Measurements from ENCODE around the gene NXN. TPM values are rescaled to one million over a fixed set of nuclear protein-coding genes. Genes with fewer than 3 reads are reported as not detected.
"Not testable (repeated sequence)": the region's sequence is repeated elsewhere in the genome, so short reads cannot be mapped to it uniquely, and the experiment has no call there.

NXN gene
- total RNA-seq, 2 donors from 2014 or later: 15.6 to 17.5 TPM

GRCh38 chr17:788551-788950 lies 191.0 kb downstream of the NXN start:
- Histone ChIP-seq H3K4me3 (no peak overlapping the region), H3K27ac (no peak overlapping the region), H3K27me3 (no peaks in the 10 kb centered on the region), H3K36me3 (peaks cover 37% of the 10 kb centered on the region), H3K4me1 (peaks cover 0 to 14% of the 10 kb centered on the region in 2 donors), H3K9me3 (no peaks in the 10 kb centered on the region)
- DNase-seq (ENCODE audit: low spot score): no peak
- TF ChIP-seq CTCF (IDR thresholded peaks at IDR 0.05): no peak

GRCh38 chr17:787641-788221 lies 191.8 kb downstream of the NXN start:
- Histone ChIP-seq H3K27me3 (no peaks in the 10 kb centered on the region), H3K4me1 (peaks cover 0 to 22% of the 10 kb centered on the region in 2 donors), H3K27ac (no peak overlapping the region), H3K36me3 (peaks cover 36% of the 10 kb centered on the region), H3K4me3 (no peak overlapping the region), H3K9me3 (no peaks in the 10 kb centered on the region)
- no peak for TF ChIP-seq CTCF (IDR thresholded peaks at IDR 0.05)
- DNase-seq (ENCODE audit: low spot score): no peak

- not testable (repeated sequence) for H3K27ac ChIP-seq; H3K27me3 ChIP-seq; H3K9me3 ChIP-seq; H3K4me3 ChIP-seq; DNase-seq (ENCODE audit: low spot score)
- peaks cover 0 to 33% of the 10 kb centered on the region in 2 donors for H3K4me1 ChIP-seq
- H3K36me3 ChIP-seq: peaks cover 24% of the 10 kb centered on the region
These were observed 193.7 kb downstream of the NXN start for GRCh38 chr17:785901-786300.

- DNase-seq (ENCODE audit: low spot score): no peak
- H3K4me3 ChIP-seq: no peak overlapping the region
- peaks cover 18% of the 10 kb centered on the region for H3K36me3 ChIP-seq
- no peaks in the 10 kb centered on the region for H3K9me3 ChIP-seq
- H3K27ac ChIP-seq: no peak overlapping the region
- no peaks in the 10 kb centered on the region for H3K27me3 ChIP-seq
- peaks cover 0 to 29% of the 10 kb centered on the region in 2 donors for H3K4me1 ChIP-seq
- no peak for TF ChIP-seq CTCF (IDR thresholded peaks at IDR 0.05)
These were observed 195.4 kb downstream of the NXN start for GRCh38 chr17:784143-784542.

GRCh38 chr17:781805-782731 lies 197.5 kb downstream of the NXN start, which contains the start of the genes GLOD4 and MRM3:
GLOD4 (minus strand) TSS chr17:782280; CDS start chr17:782255, 25 bp downstream.
MRM3 (plus strand) TSS chr17:782353; CDS start chr17:782379, 26 bp downstream.
- H3K4me3 ChIP-seq: peak within 1 kb of the TSS; percentile 83 to 88
- peaks cover 22% of the 10 kb centered on the region for H3K36me3 ChIP-seq
- H3K27ac ChIP-seq: peak within 1 kb of the TSS; percentile 81 to 87
- no peaks in the 10 kb centered on the region for H3K27me3 ChIP-seq
- peaks cover 0 to 29% of the 10 kb centered on the region in 2 donors for H3K4me1 ChIP-seq
- H3K9me3 ChIP-seq: no peaks in the 10 kb centered on the region
- DNase-seq (ENCODE audit: low spot score): peak; percentile 95
- peak in 1 of 2 donors; percentile 27 for TF ChIP-seq CTCF (IDR thresholded peaks at IDR 0.05)

GRCh38 chr17:778096-778495 lies 201.5 kb downstream of the NXN start:
- Histone ChIP-seq H3K27ac (no peak overlapping the region), H3K4me1 (peaks cover 0 to 15% of the 10 kb centered on the region in 2 donors), H3K36me3 (peaks cover 53% of the 10 kb centered on the region), H3K9me3 (no peaks in the 10 kb centered on the region), H3K27me3 (no peaks in the 10 kb centered on the region), H3K4me3 (no peak overlapping the region)
- TF ChIP-seq CTCF (IDR thresholded peaks at IDR 0.05): no peak
- DNase-seq (ENCODE audit: low spot score): no peak
